ENCODE results near the gene MS4A6A.
"Not testable (repeated sequence)": the region's sequence is repeated elsewhere in the genome, so short reads cannot be mapped to it uniquely, and the experiment has no call there.

Gene MS4A6A, protein sequence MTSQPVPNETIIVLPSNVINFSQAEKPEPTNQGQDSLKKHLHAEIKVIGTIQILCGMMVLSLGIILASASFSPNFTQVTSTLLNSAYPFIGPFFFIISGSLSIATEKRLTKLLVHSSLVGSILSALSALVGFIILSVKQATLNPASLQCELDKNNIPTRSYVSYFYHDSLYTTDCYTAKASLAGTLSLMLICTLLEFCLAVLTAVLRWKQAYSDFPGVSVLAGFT

DNA sequence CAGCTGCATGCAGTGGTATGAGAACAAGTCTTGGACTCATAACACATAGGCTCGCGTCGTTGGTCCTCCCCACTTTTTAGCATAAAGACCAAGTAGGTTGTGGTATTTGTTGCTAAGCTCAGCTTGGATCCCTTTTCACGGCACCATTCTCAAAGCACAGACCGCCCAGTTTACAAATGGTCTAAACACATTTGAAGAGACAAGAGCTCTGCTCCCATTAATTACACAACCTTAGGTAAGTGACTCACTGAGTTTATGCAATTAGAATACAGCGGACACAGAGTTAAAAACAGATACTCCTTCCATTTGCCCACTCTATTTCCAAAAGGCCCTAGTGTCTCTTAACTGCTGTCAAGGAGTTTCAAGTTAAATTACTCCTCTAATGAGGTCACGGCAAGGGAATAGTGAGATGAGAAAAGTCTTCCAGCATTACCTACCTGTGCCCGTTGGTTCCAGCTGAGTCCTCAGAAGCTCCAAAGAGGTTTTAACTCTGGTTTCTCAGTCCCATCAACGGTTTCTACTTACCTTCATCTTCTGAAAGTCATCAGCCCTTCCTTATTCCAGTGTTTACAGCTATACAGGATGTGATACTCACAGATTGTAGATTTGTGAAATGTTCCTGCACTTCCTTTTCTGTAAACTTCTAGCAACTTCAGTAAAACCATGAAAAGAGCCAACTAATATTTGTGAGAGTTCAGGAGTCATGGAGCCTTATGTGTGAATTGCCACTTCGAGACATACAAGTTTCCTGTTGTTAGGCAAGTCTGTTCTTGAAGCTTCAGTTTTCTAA is at the start of gene MS4A6A:
Gene MS4A6A, minus strand, starts transcription at position 543 of the 790 bp plus-strand sequence. CDS start 1,356 bp downstream, outside the sequence.
- in situ Hi-C loops (cut with HindIII; ENCODE audit: low sequenced_read_pairs): no loop called here

DNA sequence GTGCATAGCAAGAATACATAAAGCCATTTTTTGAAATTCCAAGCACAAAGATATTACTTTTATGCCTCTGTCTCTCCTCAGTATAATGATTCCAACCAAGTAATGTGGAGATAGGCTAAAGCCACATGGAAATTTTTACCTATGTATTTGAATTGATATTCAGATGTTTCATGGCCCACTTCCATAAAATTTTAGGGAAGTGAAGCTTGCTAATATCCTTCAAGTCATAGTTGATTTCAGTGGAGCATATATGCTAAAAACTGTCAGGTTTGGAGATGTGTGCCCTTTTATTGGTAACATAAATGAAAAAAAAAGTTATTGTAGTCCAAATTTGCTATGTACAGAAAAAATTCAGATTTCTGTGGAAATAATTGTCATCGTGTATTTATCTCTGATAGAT is 47.8 kb upstream of the MS4A6A start:
- in situ Hi-C loops (cut with HindIII; ENCODE audit: low sequenced_read_pairs): no loop called here

DNA sequence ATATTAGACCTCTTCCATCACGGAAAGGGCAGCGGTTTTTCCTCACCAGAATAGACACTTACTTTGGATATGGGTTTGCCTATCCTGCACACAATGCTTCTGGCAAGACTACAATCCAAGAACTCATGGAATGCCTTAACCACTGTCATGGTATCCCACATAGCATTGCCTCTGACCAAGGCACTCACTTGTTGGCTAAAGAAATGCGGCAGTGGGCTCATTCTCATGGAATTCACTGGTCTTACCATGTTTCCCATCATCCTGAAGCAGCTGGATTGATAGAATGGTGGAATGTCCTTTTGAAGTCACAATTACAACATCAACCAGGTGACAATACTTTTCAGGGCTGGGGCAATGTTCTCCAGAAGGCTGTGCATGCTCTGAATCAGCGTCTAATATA is 39.3 kb upstream of the MS4A6A start:
- in situ Hi-C loops (cut with HindIII; ENCODE audit: low sequenced_read_pairs): no loop called here

DNA sequence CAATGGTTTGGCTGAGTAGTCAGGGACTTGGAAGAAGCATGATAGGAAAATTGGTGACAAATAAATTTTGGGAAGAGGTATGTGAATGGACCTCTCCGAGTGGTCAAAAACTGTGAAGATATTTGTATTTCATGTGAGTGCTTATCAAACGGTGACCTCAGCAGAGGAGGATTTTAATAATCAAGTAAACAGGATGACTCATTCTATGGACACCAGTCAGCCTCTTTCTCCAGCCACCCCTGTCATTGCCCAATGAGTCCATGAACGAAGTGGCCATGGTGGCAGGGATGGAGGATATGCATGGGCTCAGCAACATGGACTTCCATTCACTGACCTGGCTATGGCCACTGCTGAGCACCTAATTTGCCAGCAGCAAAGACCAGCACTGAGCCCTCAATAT is 38.8 kb upstream of the MS4A6A start:
- in situ Hi-C loops (cut with HindIII; ENCODE audit: low sequenced_read_pairs): no loop called here

DNA sequence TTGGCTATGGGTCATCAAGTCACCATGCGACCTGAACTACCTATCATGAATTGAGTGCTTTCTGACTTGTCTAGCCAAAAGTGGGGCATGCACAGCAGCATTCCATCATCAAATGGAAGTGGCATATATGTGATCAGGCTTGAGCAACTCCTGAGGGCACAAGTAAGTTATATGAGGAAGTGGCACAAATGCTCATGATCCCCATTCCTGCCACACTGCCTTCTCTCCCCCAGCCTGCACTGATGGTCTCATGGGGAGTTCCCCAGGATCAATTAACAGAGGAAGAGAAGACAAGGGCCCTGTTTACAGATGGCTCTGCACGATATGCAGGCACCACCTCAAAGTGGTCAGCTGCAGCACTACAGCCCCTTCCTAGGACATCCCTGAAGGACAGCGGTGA is 38.3 kb upstream of the MS4A6A start:
- in situ Hi-C loops (cut with HindIII; ENCODE audit: low sequenced_read_pairs): no loop called here

DNA sequence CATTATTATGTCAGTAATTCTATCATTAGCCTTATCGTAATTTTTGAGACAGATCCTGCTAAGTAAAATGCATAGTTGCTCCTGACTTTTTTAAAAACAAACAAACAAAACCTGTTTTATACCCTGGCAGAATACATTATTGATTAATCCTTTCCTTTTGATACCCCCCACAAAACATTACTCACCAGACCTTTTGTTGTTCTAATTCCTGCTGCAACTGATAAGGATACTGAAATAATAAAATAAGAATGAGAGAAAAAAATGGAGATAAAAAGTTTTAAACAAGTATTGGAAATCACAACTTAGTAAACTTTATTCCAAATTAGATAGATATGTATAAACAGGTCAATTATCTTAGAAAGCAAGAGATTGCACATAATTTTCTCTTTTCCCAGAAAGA is 31.5 kb upstream of the MS4A6A start:
- in situ Hi-C loops (cut with HindIII; ENCODE audit: low sequenced_read_pairs): no loop called here

DNA sequence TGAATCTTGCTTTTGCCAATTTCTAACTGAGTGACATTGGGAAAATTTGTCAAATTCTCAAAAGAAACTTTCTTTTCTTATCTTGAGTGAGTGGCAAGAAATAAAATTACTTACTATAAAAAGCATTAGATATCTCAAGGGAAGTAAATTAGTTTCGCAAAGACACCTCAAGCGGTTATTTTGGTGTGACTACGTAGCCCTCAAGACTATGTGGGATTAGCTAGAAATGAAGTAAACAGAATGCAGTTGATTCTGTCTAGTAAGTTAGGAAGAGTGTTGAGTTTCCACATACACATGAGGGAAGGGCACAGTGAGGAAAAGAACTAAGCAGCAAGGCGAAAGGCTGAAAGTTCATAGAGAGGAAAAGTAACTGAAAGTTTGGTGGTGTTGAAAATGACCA is 28.3 kb upstream of the MS4A6A start:
- in situ Hi-C loops (cut with HindIII; ENCODE audit: low sequenced_read_pairs): no loop called here

DNA sequence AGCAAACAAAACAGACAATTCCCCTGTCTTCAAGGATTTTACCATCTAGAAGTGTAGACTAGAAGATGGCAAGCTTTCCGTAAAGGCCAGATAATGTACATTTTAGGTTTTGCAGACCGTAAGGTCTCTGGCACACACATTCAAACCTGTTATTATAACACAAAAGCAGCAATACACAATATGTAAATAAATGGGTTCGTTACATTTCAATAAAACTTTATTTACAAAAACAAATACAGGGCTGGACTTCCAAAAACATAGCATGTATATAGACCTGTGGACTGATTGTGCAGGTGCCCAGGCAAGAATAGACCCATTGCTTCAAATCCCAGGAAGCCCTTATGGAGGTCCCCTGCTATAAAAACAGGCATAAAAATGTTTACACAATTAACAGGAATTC is 27.1 kb upstream of the MS4A6A start:
- in situ Hi-C loops (cut with HindIII; ENCODE audit: low sequenced_read_pairs): no loop called here

DNA sequence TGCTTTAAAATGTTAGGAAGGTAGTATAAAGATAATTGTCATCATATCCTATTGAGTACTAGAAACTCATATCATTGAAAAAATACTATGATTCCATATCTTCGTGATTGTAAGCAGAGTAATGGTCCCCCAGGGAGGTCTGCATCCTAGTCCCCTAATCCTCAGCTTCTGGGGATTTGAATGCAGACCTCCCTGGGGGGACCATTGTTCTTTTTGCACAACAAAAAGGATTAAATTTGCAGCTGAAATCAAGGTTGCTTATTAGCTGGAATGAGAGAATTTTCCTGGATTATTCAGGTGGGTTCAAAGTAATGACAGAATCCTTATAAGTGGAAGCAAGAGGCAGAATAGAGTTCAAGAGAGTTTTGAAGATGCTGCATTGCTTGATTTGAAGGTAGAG is 26.1 kb upstream of the MS4A6A start:
- in situ Hi-C loops (cut with HindIII; ENCODE audit: low sequenced_read_pairs): no loop called here

DNA sequence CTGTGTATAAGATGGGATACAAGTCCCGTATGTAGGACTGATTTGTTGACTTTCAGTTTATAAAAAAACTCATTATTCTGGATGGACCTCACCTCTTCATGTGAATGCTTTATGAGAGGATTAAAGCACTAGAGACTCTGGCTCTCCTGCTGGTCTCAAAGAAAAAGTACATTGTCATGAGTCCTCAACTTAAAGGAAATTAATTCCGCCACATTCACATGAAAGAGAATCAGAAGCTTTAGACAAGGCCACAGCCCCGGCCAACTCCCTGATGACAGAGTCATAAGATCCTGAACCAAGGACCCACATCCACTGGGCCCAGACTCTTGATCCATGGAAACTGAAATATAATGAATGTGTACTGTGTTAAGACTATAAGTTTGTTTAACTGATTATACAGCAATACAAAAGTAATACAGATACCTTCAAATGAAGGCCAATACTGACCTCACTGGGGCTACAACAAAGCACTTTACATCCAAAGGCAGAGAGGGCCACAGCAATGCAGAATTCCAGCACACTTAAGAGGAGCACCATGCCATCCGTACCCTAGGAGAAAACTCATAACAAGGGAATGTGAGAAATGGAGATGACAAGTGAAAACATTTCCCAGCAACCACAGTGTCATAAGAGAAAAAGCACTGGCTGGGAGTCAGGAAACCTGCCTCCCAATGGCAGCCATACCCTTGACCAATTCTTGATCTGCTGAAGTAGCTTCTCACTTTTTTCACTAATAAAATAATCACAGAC is 25.4 kb upstream of the MS4A6A start:
- in situ Hi-C loops (cut with HindIII; ENCODE audit: low sequenced_read_pairs): no loop called here

DNA sequence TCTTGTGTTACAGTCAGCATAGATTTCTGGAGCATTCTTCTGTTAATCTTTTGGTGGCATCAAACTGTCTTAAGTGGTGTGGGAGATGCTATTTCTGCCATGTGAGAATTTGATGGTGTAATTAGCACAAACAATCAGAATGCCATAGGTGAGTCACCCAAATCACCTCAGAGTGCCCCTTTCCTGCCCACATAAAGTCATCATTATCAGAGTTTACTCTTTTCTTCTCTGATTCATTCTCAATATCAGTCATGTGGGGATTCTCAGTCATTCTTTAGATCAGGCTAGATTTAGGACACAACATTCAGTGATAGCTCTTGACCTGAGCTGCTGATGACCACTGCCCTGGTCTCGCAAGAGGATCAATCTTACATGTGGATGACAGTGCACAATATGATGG is 23.7 kb upstream of the MS4A6A start:
- in situ Hi-C loops (cut with HindIII; ENCODE audit: low sequenced_read_pairs): no loop called here

DNA sequence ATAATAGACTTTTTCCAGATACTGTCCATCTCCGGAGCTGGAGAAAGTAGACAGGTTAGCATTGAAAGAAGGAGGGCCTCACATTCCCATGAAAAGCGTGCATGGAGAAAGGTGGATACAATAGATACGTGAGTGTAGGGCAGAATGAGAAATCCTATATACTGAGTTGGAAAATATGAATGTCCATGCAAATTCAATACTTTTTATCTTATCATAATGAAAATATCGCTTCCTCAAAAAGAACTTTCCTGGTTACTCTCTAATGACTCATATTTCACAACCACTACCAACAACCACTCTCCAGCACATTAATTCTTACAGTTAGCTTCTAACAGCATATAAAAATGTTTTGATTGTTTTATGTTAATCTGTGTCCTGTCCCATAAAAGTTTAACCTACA is 22.0 kb upstream of the MS4A6A start:
- in situ Hi-C loops (cut with HindIII; ENCODE audit: low sequenced_read_pairs): no loop called here

DNA sequence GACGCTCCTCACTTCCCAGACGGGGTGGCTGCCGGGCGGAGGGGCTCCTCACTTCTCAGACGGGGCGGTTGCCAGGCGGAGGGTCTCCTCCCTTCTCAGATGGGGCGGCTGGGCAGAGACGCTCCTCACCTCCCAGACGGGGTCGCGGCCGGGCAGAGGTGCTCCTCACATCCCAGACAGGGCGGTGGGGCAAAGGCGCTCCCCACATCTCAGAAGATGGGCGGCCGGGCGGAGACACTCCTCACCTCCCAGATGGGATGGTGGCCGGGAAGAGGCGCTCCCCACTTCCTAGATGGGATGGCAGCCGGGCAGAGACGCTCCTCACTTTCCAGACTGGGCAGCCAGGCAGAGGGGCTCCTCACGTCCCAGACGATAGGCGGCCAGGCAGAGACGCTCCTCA is 18.5 kb upstream of the MS4A6A start:
- in situ Hi-C loops (cut with HindIII; ENCODE audit: low sequenced_read_pairs): not testable (repeated sequence)

DNA sequence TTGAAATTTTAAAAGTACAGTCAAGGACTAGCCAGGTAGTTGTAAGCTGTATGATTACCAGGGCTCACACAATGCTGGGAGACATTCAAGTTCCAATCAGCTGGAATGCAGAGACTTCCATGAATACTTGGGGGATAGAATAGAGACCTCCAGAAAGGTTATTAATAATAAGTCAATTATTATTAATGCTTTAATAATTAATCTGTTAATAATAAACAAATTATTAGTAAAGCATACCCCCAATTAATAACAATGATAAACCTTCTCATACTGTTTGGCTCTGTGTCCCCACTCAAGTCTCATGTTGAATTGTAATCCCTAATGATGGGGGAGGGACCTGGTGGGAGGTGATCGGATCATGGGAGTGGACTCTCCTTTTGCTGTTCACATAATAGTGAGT is 14.6 kb upstream of the MS4A6A start:
- in situ Hi-C loops (cut with HindIII; ENCODE audit: low sequenced_read_pairs): no loop called here

DNA sequence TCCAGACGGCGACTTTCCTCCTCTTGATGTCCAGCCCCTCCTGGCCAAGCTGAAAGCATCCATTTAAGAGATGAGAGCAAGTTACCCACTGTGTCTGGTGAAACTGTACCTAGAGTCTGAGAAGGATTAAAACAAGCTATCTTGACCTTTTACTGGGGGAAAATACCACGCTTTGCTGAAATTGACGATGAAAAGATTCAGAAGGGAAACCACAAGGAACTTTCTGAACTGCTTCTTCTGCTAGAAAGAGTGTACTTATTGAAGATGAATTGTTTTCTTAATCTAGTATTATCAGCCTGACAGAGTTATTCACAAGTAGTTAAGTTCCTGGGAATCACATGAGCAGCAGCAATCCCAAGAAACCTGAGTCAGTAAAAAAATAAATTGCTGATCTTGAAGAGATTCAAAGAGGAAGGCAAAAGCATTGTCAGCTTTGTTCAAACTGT is 13.1 kb upstream of the MS4A6A start:
- in situ Hi-C loops (cut with HindIII; ENCODE audit: low sequenced_read_pairs): no loop called here

DNA sequence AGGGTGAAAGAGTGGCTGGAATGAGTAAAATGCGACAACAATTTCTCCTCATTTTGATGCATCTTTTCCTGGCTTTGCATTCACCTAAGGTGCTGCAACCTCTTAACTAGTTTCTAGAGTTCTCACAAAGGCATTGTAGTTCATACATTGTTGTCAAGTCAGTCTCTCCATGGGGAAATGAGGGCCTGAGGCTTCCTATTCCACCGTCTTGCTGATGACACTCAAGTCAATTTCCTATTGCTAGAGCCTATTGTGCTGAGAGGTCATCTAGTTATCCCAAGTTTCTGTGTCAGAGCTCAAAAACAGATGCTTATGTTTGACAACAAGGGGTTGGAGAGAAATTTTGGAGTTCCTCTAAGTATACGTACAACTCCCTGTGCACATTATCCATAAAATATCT is 11.6 kb upstream of the MS4A6A start:
- in situ Hi-C loops (cut with HindIII; ENCODE audit: low sequenced_read_pairs): no loop called here

DNA sequence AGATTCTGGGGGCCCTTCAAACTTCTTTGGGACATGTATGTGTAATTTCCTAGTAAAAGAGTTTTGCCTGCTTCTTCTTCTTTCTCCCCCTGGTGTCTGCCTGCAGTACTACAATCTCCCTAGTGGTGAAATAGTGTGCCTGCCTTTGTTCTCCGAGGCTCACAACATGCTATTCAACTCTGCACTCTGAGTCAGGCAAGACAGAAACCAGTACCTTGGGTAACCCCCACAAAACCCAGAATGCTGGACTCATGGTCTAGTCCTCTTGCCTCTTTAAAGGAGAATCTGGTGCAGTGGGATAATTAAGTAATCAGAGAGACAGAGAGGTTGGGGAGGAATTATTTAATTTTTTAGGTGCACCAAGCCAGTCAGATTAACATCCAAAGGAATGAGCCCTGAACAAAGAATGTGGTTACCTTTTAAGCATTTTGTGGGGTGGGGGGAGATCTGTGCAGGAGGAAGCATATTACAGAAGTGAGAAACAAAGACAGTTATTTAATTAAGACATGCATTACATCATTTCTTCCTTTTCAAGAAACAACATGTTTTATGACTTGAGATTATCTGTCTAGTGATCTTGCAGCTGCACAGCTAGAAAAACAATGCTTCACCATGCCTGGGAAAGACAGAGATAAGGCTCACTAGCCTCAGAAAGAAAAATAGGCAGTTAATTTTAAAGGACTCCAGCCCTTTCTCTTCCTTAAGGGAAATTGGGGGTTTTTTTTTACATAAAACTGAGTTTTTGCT is 11.0 kb upstream of the MS4A6A start:
- in situ Hi-C loops (cut with HindIII; ENCODE audit: low sequenced_read_pairs): no loop called here

DNA sequence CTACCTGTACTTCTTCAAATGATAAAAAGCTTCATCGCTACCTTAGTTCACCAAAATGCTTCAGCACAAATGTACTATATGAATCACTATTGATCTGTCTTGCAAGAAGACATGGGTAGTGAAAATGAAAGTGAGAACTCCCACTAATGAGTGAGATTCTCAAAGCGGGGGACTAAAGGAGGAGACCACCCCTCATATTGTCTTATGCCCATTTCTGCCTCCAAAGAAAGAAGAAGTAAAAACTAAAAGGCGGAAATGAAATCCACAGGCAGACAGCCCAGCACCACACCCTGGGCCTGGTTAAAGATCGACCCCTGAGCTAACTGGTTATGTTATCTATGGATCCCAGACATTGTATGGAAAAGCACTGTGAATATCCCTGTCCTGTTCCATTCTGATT is 9.7 kb upstream of the MS4A6A start:
- in situ Hi-C loops (cut with HindIII; ENCODE audit: low sequenced_read_pairs): not testable (repeated sequence)

DNA sequence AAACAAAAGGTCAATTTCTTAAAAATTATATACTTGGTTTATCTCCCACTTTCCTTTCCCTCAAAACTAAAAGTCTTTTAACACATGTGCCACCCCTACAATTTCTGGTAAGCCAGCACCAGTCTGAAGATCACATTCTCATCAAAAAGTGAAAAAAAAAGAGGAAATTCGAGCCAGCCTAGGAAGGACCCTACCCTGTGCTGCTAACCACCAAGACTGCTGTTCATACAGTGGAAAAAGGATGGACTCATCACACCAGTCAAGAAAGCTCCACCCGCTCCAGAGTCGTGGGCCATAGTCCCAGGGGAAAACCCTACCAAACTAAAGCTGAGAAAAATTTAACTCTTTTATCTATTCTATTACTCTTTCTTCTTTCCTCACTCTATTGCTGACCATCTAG is 5.6 kb upstream of the MS4A6A start:
- in situ Hi-C loops (cut with HindIII; ENCODE audit: low sequenced_read_pairs): not testable (repeated sequence)

DNA sequence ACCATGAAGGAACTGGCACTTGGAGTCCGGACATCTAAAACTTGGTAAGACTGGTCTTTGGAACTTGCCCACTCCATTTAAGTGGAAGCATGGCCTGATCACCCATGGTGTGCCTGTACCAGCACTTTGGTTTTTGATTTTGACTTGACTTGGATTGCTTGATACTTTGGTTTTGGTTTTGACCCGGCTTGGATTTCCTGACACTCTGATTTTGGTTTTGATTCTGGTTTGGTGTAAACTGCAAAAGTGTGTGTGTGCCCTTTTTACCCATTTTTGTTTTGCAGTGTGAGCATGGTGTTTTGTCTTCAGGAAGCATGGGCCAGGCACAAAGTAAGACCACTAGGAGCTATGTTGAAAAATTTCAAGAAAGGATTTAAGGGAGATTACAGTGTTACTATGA is 3.2 kb upstream of the MS4A6A start:
- in situ Hi-C loops (cut with HindIII; ENCODE audit: low sequenced_read_pairs): not testable (repeated sequence)

DNA sequence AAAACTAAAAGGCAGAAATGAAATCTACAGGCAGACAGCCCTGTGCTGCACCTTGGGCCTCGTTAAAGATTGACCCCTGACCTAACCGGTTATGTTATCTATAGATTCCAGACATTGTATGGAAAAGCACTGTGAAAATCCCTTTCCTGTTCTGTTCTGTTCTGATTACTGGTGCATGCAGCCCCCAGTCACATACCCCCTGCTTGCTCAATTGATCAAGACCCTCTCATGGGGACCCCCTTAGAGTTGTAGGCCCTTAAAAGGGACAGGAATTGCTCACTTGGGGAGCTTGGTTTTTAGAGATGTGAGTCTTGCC is 2.6 kb upstream of the MS4A6A start:
- in situ Hi-C loops (cut with HindIII; ENCODE audit: low sequenced_read_pairs): not testable (repeated sequence)

All from DLD1 (cell line).